GM18520 (cell line): ENCODE data around the gene TXNDC11.

Experiments
- ATAC-seq: cut with Tn5 transposase; IDR thresholded peaks from one replicate; pipeline ENCODE4 v1.9.1; 2021; ENCODE audit not compliant: unreplicated experiment

The TXNDC11 gene

DNA sequence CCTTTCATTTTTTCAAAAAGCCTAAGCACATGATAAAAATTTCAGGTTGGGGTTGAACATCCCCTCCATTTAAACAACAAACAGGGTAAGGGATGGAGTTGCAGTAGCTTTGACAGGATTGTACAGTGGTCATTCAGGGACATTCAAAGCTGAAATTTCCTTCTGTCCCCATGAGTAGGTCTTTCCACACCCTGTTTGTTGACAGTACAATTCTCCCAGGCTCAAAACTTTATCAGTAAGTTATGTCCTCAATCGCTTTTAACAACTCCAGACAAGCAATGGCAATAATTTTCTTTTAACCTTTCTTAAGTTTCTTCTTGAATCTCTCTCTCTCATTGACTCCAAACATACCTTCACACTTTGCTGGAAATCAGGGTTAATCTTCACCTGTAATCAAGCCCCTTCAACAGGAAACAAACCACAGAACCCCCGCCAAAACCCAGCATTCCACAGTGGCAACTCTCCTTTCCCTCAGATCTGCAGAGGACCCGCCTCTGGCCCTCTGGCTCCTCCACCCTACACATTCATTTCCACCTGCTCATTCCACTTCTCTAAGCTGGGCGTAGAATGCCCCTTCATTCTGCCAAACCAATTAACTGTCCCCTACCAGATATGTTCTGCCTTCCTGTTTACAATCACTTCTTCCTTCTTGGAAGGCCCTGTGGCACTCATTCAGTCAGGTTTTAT, 20.7 kb downstream of the TXNDC11 start:
- no peak for ATAC-seq

DNA sequence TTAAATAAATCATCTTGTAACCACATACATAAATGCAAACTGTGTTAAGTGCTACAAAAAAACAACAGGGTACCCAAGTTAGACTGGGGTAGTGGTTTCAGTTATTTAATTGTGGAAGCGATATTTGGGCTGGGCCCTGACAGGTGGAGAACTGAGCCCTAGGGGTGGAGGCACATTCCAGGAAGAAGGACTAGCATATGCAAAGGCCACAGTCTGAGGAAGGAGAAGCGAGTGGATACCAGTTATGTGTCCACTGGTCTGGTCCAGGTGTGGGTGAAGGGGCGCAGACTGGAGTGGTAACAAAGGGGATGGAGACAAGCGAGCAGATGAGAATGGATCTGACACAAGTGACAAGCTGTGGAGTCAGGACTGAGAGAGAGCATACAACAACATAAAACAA, 22.9 kb downstream of the TXNDC11 start:
- ATAC-seq: no peak

DNA sequence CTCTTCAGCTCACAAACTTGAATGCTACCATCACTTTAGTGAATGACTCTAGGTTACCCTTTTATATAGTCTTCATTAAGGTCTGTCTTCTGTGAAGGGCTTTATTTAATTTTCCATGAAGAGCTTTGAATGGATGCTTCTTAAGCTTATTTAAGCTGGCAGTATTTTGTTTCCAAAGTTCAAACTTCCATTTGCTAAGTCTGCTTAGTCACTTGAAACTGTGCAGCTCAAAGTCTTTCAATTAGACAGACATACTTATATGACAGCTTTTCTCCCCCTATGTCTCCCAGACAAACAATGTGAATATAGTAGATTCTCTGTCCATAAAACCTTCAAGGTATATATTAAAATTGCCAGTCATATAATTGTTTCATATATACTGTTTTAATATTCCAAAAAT, 23.5 kb downstream of the TXNDC11 start:
- no peak for ATAC-seq

DNA sequence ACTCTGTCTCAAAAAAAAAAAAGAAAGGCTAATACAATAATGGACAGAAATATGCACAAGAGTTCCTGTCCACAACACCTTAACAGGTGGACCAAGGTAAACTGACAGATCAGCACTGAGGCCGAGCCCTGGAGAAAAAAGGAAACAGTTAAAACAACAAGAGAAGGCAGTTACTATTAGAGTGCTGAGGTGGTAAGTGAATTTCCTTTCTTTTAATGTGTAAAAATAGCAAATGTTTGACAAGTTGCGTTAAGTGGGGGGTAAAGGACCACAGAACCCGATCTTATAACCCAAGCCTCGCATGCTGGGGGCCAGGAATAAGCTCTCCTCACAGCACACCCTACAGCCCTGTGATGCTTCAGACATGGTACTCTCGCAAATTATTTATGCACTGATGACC, 24.8 kb downstream of the TXNDC11 start:
- ATAC-seq: no peak

DNA sequence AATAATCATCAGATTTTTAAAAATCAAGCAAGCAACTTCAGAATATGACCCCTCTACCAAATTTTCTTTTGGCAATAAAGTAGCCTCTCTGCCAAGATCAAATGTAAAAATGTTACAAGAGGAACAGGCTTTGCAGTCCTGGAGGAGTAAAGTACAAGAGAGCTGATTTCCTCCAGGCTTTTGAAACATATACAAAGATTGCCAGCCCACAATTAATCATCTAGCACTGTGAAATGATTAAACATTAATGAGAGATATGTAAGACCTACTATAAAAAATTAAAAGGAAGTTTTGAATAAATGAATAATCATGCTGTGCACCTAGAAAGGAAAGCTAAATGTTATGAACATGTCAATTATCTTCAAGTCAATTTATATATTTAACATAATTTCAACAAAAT, 26.3 kb downstream of the TXNDC11 start:
- no peak for ATAC-seq

DNA sequence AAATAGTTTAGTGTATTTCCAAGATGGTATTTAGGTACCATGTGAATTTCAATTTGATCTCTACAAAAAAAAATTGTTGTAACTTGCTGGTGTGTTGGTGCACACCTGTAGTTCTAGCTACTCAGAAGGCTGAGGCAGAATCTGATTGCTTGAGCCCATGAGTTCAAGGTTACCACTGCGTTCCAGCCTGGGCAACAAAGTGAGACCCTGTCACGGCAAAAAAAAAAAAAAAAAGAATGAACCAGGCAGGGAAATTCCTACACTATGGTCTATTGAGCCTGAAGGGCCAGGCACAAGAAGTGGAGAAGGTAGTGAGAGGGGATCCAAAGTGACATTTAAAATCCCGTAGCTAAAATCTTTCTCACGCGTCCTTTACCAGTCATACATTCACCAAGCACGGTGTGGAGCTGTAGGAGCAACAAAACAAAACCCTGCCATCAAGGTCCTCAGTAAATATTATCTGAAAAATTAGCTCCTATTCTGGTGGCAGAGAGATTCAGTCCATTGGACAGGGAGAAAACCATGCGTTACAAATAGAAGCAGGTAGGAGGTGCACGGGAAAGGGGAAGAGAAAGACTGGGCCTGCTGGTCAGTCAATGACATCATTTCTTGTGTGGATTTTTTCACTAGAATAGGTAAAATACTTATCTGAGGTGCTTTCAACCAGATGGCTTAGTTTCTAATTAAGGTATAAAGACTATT, 27.3 kb downstream of the TXNDC11 start:
- ATAC-seq: no peak

DNA sequence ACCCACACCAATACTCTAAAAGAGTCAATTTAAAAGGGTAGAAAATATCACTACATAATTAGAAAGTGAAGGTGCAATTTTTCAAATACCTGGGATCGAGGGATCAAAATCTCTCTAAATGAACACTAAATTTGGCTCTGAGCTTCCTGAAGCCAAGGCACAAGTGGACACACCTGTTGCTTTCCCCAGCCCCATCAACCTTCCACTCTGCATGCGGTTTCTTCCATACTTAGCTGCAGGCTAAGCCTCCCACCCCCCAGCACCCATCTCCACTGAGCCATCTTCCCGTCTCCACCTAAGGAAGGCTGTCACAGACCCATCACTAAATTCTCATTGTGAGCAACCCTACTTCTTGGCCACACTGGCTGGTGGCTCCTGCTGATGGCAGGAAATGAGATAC, 30.5 kb downstream of the TXNDC11 start:
- no peak for ATAC-seq

DNA sequence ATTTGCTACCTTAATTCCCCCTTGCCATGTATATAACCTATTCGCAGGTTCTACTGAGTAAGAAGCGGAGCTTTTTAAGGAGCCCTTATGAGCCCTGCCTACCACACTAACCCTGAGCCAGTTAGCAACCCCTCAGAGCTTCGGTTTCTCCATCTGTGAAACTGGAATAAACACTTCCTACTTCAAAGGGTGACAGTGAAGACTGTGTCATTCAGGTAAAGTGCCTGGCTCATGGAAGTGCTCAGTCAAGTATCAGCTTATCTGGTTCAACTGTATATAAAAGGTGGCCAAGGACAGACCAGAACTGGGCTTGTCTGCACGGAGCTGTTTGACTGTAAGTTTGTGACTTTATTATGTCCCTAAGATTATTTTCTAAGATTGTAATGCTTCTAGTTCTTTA, 31.0 kb downstream of the TXNDC11 start:
- no peak for ATAC-seq

DNA sequence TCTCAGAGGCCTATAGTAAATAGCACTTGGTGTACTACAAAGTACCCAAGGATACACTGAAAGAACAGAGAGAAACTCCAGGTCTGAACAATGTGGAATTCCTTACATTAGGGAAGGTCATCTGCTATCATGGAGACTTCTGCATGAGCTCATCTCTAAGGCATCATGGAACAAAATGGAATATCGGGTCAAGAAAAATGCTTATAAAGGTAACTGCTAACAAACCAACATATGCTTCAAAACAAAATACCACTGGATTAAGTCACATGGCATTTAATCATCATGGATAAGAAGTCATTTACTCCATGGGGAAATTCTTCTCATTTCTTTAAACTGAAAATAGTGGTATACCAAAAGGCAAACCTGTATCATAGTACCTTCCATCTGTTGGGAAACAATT, 34.2 kb downstream of the TXNDC11 start:
- no peak for ATAC-seq

DNA sequence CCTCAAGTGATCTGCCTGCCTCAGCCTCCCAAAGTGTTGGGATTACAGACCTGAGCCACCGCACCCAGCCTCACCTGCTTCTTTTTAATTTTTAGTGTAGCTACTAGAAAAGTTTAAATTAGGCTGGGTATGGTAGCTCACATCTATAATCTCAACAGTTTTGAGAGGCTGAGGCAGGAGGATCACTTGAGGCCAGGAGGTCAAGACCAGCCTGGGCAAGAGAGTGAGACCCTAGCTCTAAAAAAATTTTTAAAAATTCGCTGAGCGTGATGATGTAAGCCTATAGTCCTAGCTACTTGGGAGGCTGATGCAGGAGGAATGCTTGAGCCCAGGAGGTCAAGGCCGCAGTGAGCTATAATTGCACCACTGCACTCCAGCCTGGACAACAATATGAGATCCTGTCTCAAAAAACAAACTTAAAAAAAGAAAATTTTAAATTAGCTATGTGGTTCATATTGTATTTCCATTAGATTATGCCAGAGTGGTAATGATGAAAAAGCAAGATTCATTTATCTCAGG, 34.9 kb downstream of the TXNDC11 start:
- no peak for ATAC-seq

DNA sequence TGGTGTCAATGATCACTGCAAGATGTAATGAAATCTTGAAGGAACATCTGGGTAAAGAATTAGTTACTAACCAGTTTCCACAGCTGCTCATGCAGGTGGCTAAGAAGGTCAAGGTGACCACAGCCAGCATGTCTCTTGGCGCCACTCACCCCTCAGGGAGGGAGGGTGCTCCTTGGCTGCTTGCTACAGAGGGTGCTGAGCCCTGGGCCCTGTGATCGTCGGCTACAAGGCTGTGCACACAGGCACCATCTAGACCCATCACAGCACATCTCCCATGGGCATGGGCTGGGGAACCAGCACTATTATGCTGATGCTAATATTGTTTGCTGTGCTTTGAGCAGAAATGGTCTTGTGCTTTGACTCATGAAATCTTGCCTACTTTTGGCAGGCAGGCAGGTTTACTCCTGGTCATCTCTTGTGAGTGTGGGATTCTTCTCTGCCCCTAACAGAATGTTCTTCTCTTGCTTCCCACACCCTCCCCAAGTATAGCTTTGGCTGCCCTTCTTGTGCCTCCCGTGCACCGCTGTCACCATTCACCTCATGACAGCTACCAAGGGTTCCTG, 36.4 kb downstream of the TXNDC11 start:
- no peak for ATAC-seq

DNA sequence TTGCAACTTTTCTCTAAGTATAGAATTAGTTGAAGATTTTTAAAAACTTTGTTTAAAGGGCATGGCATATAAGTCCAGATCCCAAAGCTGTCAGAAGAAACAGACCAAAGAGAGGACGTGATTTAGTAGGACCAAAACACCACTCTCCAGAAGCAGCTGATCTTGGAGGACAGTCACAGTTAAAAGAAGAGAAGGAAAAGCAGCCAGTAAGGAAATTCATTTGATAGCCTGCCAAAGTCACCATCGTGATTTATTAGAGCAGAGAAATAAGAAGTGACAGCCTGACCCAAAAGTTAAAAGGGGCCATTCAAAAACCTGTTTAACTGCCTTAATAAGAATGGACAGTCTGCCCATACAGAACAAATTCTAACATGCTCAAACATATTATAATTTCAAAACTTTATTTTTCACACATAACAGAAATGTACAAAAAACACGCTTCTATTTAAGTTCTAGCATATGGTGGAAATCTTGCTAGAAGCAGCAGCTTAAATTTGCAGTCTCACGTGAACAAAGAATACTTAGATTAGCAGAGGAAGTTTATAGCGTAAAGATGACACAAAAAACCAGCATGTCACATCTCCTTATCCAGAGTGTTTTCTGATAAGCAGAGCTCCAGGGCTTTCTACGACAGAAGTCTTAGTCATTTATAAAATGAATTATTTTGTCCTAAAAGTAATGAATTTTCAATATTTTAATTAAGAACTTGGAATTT, 37.2 kb downstream of the TXNDC11 start:
- ATAC-seq: no peak

DNA sequence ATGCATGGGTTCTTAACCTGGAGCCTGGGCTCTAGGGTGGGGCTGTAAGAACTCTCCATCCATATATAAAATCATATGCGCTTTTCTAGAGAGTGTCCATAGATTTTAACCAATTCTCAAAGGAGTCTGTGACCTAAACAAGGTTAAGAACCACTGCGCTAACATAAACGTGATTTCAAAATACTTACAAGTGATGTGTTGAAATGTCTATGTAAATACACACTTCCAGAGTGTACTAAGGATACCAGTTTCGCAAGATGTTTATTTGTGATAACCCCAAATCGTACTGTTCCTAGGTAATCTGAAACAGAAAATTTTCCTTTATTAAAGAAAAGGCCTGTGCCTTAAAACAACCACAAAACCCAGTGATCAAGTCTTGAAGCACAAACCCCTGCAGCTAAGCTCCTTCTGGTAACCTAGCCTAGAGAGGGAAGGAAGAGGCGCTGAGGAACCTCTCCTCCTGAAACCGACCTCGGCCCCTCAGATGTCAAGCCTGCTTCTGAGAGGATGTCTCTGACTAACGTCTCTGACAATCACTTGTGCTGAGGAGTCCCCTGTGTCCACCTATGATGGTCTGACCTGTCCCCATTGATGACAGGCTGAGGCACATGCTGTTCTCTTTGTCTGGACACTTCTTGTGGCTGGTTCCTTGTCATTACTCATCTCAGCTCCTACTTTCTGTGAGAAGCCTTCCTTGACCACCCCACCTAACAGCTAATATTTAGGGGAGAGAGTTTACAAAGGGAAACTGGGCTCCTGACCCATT, 42.2 kb downstream of the TXNDC11 start:
- ATAC-seq: no peak

DNA sequence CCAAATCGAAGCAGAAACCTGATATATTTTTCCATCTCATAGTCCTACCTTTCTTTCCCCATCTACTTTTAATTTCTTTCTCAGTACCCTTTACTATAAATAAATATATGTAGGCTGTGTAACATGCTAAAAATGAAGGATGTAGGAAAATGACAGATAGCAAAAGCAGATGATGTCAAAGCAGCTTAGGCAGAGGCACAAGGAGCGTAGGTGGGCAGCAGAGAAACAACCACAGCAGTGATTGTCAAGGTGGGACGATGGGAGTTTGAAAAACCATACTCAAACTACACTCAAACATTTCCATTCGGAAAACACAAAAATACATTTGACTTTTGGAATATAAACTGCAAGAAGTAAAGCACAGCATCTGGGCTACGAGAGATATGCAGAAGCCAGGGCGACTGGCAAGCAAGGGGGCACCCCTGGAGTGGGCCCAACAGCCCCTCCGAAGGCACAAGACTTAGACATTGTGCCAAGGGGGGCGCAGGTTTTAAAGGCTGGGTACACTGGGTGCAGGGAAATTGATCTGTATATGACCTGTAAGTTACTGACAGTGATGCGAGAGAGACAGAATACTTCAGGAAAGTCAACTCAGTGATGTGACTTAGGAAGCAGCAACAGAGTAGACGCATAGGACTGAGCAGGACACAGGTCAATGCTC, 43.3 kb downstream of the TXNDC11 start:
- ATAC-seq: no peak

DNA sequence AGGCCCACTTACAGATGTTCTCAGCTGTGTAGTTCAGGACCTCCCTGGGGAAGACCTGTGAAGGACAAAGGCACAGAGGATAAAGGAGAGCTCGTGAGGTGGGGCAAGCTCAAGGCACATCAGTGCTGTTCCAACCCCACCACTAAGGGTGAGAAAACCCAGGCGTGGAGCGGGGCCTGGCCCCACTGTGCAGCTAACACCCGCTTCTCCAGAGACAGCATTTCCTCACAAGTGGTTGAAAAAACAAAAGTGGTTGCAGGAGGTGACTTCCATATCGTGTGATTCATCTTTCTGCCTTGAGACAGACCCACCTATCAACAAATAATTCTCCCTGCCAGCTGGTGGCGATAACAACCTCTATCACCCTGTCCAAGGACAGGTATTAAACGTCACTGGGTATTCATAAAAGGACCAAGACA, 44.4 kb downstream of the TXNDC11 start:
- no peak for ATAC-seq

DNA sequence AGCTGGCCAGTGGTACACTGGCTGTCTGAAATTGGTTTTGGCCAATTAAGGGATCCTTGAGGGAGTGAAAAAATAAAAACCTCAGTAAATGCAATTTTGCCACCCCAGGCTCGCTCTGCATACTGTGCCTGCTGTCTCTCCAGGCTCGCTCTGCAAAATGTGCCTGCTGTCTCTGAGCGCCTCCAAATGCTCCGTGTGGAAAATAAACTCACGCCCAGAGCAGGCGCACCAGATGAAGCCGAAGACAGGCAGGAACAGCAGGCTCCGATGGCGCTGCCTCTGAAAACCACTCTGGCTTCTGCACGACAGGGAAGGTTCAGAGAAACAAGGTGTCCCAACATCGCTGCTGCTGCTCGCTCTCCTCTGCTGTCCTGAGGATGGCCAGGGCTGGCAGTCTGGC, 45.3 kb downstream of the TXNDC11 start:
- ATAC-seq: no peak

DNA sequence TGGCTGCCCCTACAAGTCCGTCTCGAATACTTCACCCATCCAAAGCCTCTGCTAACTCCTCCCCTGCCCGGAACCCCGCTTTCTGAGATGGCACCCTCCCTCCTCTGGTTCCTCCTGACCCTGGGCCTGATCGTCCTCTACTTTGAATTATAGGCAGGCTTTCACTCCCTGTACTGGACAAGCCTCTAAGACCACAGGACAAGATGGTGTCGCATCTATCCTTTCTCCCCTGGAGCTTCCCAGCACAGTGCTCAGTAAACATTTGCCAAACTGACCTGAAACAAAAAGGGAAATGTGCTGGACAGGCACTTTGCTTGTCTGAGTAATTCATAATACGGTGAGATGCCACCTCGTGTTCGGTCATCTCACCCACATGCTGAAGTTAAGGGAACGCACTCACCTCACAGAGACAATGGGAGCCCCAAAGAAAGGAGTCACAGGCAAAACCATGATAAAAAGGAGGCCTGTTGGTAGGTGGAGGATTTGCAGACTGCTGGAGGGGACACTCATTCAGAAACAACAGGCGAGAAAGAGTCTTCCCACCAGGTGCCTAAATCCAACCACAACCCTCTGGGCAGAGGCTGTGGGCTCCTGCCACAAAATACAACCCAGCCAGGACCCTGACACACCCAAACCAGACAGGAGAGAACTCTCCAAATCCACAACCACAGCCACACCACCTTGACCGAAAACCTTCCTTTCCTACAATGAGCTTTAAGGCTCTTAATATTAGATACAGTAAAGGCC, 46.2 kb downstream of the TXNDC11 start:
- ATAC-seq: no peak

DNA sequence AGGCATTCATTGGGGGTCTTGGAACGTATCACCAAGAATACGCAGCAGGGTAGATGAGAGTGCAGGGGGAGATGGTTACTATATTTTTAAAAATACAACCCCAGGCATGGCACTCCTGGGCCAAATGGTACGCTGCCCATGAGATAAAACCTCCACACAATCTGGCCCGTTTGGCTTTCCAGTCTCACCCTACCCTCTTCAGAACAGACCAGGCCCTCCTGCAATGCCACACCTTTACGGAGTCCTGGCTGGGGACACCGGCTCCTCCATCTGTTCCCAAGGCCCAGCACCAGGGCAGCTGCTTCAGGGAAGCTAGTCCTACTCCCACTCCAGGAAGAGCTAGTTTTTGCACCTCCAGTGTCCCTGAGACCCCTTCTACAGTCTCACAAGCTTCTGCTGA, 50.0 kb downstream of the TXNDC11 start:
- ATAC-seq: no peak

DNA sequence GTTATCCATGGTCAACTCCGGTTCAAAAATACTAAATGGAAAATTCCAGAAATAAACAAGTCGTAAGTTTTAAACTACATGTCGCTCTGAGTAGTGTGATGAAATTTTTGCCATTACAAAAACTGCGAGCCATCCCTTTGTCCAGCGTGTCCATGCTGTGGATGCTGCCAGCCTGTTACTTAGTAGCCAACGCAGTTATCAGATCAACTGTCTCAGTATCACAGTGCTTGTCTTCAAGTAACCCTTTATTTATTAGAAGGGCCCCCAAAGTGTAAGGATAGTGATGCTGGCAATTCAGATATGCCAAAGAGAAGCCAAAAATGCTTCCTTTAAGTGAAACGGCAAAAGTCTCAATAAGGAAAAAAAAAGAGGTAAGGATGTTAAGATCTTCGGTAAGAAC, 50.5 kb downstream of the TXNDC11 start:
- no peak for ATAC-seq

DNA sequence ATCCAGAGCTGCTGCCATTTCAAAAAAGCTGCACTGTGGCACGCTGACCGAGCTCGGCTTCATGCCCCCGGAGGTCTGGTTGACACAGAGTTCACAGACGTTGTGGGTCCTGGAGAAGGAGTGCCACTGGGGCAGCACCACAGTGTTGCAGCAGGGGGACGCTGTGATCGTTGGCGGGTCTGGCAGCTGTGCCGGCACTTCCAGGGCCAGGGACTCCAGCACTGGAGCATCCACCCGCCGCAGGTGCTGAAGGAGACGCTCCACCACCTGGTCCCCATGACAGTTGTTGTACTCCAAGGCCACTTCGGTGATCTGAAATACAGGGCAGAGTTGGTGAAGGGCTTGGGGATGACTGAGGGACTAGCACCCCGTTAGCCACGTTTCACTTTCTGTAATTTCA, 50.9 kb downstream of the TXNDC11 start:
- ATAC-seq: no peak
